Sigmoid colon (tissue), 4 donors: ENCODE data around the gene SLC22A2.

Experiments used
- CTCF ChIP-seq, 4 experiments: fragments of 450-650 bp in 3 of 4; fragments of 200-600 bp in 1 of 4; IDR thresholded peaks; one replicate each; pipeline ENCODE4 v1.5.1; 2016 to 2019; ENCODE audit warnings: antibody characterized with exemption in 4 of 4, mild to moderate bottlenecking in 3 of 4, moderate library complexity in 2 of 4
- EP300 ChIP-seq, 4 donors: sonication (generic); formaldehyde crosslinking; IDR thresholded peaks; one replicate each; pipeline ENCODE4 v1.6.1; 2017; ENCODE audit warnings: antibody characterized with exemption in 4 of 4
- POLR2A ChIP-seq, 2 donors: fragments of 450-650 bp; IDR thresholded peaks; one replicate each; pipeline ENCODE4 v1.6.1; 2016; ENCODE audit warnings: antibody characterized with exemption in 2 of 2, mild to moderate bottlenecking in 2 of 2, moderate library complexity in 2 of 2

- TF ChIP-seq CTCF (IDR thresholded peaks at IDR 0.05) (no peak), POLR2A (IDR thresholded peaks at IDR 0.05) (no peak), EP300 (IDR thresholded peaks at IDR 0.05) (no peak)
These were observed 10.5 kb upstream of the SLC22A2 start for GRCh38 chr6:160269023-160269521.
